H1 (cell line): ENCODE results near the gene VPS26B.

Experiments
- CTCF ChIP-seq, 3 experiments: IDR thresholded peaks; 1 replicate in 2 of 3; 2 replicates in 1 of 3; pipeline versions ENCODE4 v1.5.1 to v1.6.1; 2011; ENCODE audit warnings: low read length in 3 of 3, mild to moderate bottlenecking in 3 of 3, inconsistent platforms in 2 of 3, low read depth in 1 of 3, moderate library complexity in 1 of 3; ENCODE audit not compliant: insufficient read depth in 1 of 3; ENCODE audit errors: control extremely low read depth in 1 of 3
- JUN ChIP-seq: IDR thresholded peaks from 2 replicates; pipeline ENCODE4 v1.6.1; 2011; ENCODE audit warnings: low read depth, mild to moderate bottlenecking, improper control_type of control experiment, low read length
- MAFK ChIP-seq: IDR thresholded peaks from 2 replicates; pipeline ENCODE4 v1.6.1; 2012; ENCODE audit warnings: low read depth, mild to moderate bottlenecking, improper control_type of control experiment, low read length
- NRF1 ChIP-seq: IDR thresholded peaks from 2 replicates; pipeline ENCODE4 v1.6.1; 2011; ENCODE audit warnings: mild to moderate bottlenecking, low read depth, low read length, improper control_type of control experiment

- TF ChIP-seq CTCF (IDR thresholded peaks at IDR 0.05; ENCODE audit: control extremely low read depth in 1 of 3, insufficient read depth in 1 of 3, low read depth in 1 of 3, low read length in 3 of 3): no peak
- TF ChIP-seq MAFK: no peak
- no peak for TF ChIP-seq NRF1
- TF ChIP-seq JUN: no peak
Measured at GRCh38 chr11:134288486-134288885, 64.0 kb downstream of the VPS26B start.
